Measurements from ENCODE around the gene BRS3. TPM values are rescaled to one million over a fixed set of nuclear protein-coding genes. Genes with fewer than 3 reads are reported as not detected.
A peak's percentile ranks its signal among the peaks of the same experiment; 100 is the strongest.

BRS3 gene
- total RNA-seq, 1 experiment from 2014 or later, result not detected

DNA sequence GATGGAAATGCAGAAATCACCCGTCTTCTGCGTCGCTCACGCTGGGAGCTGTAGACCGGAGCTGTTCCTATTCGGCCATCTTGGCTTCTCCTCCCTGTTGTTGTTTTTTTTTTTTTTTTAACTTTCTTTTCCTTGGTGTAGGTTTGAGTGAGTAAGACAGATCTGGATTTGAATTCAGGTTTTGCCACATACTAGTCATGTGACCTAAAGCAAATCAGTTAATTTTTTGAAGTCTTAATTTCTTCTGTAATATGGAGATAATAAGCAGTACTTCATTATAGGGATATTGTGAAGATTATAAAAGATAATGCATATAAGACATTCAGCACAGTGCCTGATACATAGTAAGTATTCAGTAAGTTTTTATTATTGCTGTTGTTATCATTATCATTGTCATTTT is 41.5 kb upstream of the BRS3 start:
- H3K27me3 ChIP-seq (ENCODE audit: low read length), result no peaks in the 10 kb centered on the region
- H3K36me3 ChIP-seq (ENCODE audit: low read depth, low read length), result no peaks in the 10 kb centered on the region
- TF ChIP-seq CTCF (conservative IDR thresholded peaks at IDR 0.05; ENCODE audit: low read depth, low read length) (no peak), EZH2phosphoT487 (IDR thresholded peaks at IDR 0.05; ENCODE audit: borderline replicate concordance, low read length) (no peak), EZH2 (IDR thresholded peaks at IDR 0.05; ENCODE audit: low read length, unreplicated experiment) (no peak)
- H3F3A ChIP-seq (ENCODE audit: low read length, unreplicated experiment), result no peaks in the 10 kb centered on the region
- POLR2A ChIA-PET (ENCODE audit: unreplicated experiment), result no interaction called here
- H3K9me2 ChIP-seq (replicated peaks; ENCODE audit: low read length), result no peaks in the 10 kb centered on the region
- H3K4me3 ChIP-seq (ENCODE audit: low read length), result no peak overlapping the region
- no peak overlapping the region for H2AFZ ChIP-seq (ENCODE audit: low read length)
- no peaks in the 10 kb centered on the region for H3K9me3 ChIP-seq (ENCODE audit: low read length)
- ATAC-seq (no peak), DNase-seq (no peak)
- no peak overlapping the region for H3K4me2 ChIP-seq (ENCODE audit: low read length)
- no peak overlapping the region for H3K9ac ChIP-seq (ENCODE audit: low read length)
- H4K20me1 ChIP-seq (ENCODE audit: low read length), result no peaks in the 10 kb centered on the region
- CTCF ChIA-PET, result no interaction called here
- peaks cover 25% of the 10 kb centered on the region for H3K4me1 ChIP-seq (ENCODE audit: insufficient read depth, low read length)
- H3K27ac ChIP-seq (ENCODE audit: low read length), result no peak overlapping the region
- no peaks in the 10 kb centered on the region for H3K79me2 ChIP-seq (ENCODE audit: low read length)
- intact Hi-C loops (cut with micrococcal nuclease), result no loop called here
- BruUV-seq (replicated peaks), result no TSS peak

DNA sequence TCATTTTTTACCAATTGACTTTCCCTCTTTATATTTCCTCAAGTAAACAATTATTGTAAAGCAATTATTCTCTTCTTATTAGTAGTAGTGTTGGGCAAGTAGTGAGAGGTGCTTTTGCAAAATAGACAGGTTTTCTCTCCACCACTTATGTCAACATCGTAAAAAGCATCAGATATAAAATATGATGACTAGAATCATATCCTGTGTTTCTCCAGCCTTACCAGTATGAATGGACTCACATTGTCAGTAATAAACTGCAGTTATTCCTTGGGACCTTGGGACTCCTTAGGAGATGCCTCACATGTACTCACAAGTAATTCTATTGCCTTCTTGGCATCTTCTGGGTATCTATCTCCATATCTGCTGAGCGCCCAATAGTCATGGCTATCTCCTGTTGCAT is 40.4 kb upstream of the BRS3 start:
- Histone ChIP-seq H3K9me2 (replicated peaks; ENCODE audit: low read length) (no peaks in the 10 kb centered on the region), H3K27ac (ENCODE audit: low read length) (no peak overlapping the region), H3K27me3 (ENCODE audit: low read length) (no peaks in the 10 kb centered on the region), H3K9ac (ENCODE audit: low read length) (no peak overlapping the region), H3K4me1 (ENCODE audit: insufficient read depth, low read length) (peaks cover 25% of the 10 kb centered on the region), H3F3A (ENCODE audit: low read length, unreplicated experiment) (no peaks in the 10 kb centered on the region), H3K9me3 (ENCODE audit: low read length) (no peaks in the 10 kb centered on the region), H3K4me2 (ENCODE audit: low read length) (peak overlapping the region; percentile 28; the same call in 1 of the 2 replicates), H3K36me3 (ENCODE audit: low read depth, low read length) (no peaks in the 10 kb centered on the region), H4K20me1 (ENCODE audit: low read length) (no peaks in the 10 kb centered on the region), H3K4me3 (ENCODE audit: low read length) (no peak overlapping the region), H3K79me2 (ENCODE audit: low read length) (no peaks in the 10 kb centered on the region), H2AFZ (ENCODE audit: low read length) (no peak overlapping the region)
- ATAC-seq (peak; percentile 92), DNase-seq (peak; percentile 60)
- ChIA-PET POLR2A (ENCODE audit: unreplicated experiment) (no interaction called here), CTCF (interaction anchor here (0.5 kb wide), 1 partner anchor 223 kb away, joined by 6 read pairs; no protein-coding TSS in a partner anchor)
- TF ChIP-seq CTCF (conservative IDR thresholded peaks at IDR 0.05; ENCODE audit: low read depth, low read length) (no peak), EZH2phosphoT487 (IDR thresholded peaks at IDR 0.05; ENCODE audit: borderline replicate concordance, low read length) (no peak), EZH2 (IDR thresholded peaks at IDR 0.05; ENCODE audit: low read length, unreplicated experiment) (no peak)
- BruUV-seq (replicated peaks), result no TSS peak
- intact Hi-C loops (cut with micrococcal nuclease), result no loop called here

DNA sequence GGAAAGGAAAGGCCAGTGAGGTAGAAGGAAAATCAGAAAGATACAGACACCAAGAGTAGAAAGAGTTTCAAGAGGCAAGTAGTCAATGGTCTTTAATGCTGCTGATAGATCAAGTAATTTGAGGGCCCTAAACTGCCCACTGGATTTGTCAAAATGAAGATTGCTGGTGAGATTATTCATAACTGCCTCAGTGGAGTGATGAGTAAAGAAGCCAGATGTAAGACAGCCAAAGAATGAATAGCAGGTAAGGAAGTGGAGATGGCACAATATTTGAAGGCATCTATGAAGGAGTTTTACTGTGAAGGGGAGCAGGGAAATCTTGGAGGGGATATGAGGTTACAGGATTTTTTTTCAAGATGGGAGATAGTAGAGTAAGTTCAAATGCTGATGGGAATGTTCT is 39.8 kb upstream of the BRS3 start:
- Histone ChIP-seq H3K9ac (ENCODE audit: low read length) (no peak overlapping the region), H2AFZ (ENCODE audit: low read length) (no peak overlapping the region), H3K9me3 (ENCODE audit: low read length) (no peaks in the 10 kb centered on the region), H3K27ac (ENCODE audit: low read length) (no peak overlapping the region), H3K36me3 (ENCODE audit: low read depth, low read length) (no peaks in the 10 kb centered on the region), H3K9me2 (replicated peaks; ENCODE audit: low read length) (no peaks in the 10 kb centered on the region), H3F3A (ENCODE audit: low read length, unreplicated experiment) (no peaks in the 10 kb centered on the region), H3K27me3 (ENCODE audit: low read length) (no peaks in the 10 kb centered on the region), H3K79me2 (ENCODE audit: low read length) (no peaks in the 10 kb centered on the region), H3K4me3 (ENCODE audit: low read length) (no peak overlapping the region), H3K4me2 (ENCODE audit: low read length) (no peak overlapping the region; the same call in 1 of the 2 replicates), H4K20me1 (ENCODE audit: low read length) (no peaks in the 10 kb centered on the region), H3K4me1 (ENCODE audit: insufficient read depth, low read length) (peaks cover 29% of the 10 kb centered on the region)
- intact Hi-C loops (cut with micrococcal nuclease), result no loop called here
- no TSS peak for BruUV-seq (replicated peaks)
- TF ChIP-seq EZH2 (IDR thresholded peaks at IDR 0.05; ENCODE audit: low read length, unreplicated experiment) (no peak), EZH2phosphoT487 (IDR thresholded peaks at IDR 0.05; ENCODE audit: borderline replicate concordance, low read length) (no peak), CTCF (conservative IDR thresholded peaks at IDR 0.05; ENCODE audit: low read depth, low read length) (no peak)
- ATAC-seq (no peak), DNase-seq (no peak)
- ChIA-PET POLR2A (ENCODE audit: unreplicated experiment) (no interaction called here), CTCF (no interaction called here)

Measured in PC-3 (cell line).